NAMALWA (cell line): Measurements from ENCODE around the gene DOK4.
A peak's percentile ranks its signal among the peaks of the same experiment; 100 is the strongest.
"Not testable (repeated sequence)": the region's sequence is repeated elsewhere in the genome, so short reads cannot be mapped to it uniquely, and the experiment has no call there.

ENCODE experiments used
- DNase-seq: peaks from one replicate; pipeline ENCODE4 v3.0.0-alpha.2; 2015; ENCODE audit warnings: low spot score

DOK4 gene

DNA sequence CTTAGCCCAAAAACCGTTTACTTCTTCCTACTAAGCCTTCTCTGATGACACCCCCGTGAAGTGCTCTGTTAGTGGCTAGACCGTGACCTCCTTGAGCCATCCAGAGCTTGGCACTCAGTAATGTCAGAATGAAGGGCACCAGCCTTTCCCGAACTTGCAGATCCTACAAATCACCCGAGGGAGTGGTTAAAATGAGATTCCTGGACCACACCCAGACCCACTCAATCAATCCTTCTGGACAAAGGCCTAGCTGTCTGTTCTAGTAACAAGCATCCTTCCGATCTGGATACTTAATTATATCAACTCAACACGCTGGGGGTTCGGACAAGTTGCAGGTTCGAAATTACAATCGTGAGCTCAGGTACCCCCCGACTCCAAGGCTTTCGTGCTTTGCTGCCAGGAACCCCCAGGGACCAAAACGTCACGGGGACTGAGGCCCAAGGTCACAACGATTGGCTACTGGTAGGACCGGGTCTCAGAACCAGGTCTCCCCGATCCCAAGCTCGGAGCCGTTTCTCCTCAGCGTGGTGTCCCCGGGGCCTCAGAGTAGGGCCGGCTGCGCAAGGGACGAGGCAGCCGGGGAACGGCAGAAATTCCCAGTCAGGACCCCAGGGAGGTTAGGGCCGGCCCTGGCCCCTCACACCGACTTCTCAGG lies 39.6 kb downstream of the DOK4 start:
- DNase-seq, result peak; percentile 76

DNA sequence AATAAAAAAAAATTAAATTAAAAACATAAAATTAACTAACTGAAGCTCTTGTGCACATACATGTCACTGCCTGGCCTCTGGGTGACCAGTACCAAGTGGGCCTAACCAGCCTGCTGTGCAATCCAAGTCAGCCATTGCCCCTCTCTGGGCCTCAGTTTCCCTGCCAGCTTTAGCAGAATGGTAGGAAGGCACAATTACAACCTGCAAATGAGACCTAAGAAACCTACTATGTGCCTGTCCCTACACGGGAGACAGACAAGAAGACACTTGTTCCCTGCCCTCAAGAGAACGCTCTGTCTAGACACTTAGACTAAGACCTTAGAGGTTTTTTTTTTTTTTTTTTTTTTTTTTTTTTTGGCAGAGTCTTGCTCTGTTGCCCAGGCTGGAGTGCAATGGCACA lies 40.8 kb downstream of the DOK4 start:
- DNase-seq, result no peak

DNA sequence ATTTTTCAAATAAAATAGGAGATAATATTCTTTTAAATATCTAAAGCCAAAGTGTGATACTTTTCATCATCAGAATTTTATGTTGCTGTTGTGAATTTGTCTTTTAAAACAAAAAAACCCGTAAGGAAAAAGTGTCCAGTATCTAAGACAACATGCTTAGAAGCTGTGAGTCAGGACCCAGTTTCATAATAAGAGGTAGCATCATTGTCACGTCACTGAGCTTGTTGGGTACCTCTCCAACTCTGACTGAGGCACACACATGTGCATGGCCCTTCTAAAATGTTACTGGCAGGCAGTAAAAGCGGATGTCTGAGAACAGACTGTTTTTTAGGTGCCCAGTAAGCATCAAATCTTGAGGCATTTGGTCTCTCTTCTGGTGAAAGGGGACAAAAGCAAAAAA lies 41.6 kb downstream of the DOK4 start:
- no peak for DNase-seq

DNA sequence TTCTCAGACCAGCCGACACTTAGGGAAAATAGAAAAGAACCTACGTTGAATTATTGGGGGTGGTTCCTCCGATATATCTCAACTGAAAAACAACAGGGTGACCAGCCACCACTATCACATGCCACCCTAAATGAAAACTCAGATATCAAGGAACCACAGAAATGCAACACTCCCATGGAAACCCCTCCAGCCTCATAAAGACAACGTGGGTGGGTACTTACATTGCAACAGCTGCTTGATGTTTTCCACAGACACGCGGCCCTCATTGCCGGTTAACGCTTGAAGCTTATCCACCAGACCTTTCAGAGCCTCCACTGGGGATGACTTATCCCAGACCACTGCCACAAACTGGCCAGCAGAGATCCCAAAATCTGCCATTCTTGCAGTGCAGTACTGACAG lies 45.7 kb downstream of the DOK4 start:
- not testable (repeated sequence) for DNase-seq

DNA sequence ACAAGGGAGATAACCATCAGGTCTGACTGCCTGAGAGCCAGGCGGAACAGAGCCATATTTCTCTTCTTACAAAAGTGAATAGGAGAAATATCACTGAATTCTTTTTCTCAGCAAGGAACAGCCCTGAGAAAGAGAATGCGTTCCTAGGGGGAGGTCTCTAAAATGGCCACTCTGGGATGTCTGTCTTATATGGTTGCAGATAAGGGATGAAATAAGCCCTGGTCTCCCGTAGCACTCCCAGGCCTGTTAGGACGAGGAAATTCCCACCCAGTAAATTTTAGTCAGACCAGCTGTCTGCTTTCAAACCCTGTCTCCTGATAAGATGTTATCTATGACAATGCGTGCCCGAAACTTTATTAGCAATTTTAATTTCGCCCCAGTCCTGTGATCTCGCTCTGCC lies 46.3 kb downstream of the DOK4 start:
- DNase-seq, result not testable (repeated sequence)

DNA sequence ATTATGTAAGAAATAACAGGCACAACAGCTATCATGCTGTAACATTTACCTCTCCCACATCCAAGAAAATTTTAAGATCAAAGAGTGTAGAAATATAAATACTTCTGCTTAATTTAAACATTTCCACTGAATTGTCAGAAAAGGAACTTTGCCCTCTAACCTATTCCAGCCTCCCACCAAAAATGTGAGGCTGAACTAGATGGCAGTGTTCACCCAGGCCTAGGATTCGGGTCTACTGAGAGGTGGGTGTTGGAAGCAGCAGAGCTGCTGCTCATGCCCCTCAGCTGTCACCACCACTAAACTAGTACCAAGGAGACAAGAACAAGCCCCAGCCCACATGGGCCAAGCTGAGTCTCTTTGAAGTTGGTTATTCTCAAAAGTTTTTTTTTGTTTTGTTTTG lies 50.5 kb downstream of the DOK4 start:
- DNase-seq, result no peak

DNA sequence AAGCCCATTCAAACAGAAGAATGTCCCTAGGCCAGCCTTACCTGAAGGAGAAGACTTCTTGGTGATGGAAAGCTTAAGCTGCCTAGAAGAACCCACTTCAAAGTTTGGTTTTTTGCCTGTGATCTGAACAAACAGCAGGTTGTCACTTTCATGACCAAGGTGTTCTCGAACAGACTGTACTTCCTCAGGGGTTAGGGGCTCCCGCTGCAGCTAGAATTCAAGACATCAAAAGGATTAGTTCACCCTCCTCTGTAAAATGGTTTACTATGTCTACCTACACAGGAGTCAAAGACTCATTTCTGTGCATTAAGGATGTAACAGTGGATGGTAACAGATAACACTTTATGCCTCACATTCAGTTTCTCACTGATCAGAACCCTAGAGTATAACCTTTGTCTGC lies 52.3 kb downstream of the DOK4 start:
- DNase-seq, result no peak

DNA sequence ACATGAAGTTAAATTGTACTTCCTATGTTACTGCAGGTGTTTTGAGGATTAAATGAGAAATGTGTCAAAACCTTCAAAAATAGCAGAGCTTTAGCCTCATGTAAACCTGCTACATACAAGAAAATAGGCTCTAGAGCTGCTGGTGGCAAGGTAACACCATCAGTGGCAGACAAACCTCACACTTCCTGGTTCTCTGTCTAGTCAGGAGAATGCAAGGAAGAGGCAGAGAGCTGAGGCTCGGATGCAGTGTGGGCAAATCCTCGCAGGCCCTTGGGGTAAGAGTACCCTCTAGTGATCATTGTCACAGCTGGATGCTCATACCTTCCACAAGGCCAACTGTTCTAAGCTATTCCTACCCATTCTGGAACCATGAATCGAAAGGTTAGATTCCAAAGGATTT lies 53.3 kb downstream of the DOK4 start:
- no peak for DNase-seq

DNA sequence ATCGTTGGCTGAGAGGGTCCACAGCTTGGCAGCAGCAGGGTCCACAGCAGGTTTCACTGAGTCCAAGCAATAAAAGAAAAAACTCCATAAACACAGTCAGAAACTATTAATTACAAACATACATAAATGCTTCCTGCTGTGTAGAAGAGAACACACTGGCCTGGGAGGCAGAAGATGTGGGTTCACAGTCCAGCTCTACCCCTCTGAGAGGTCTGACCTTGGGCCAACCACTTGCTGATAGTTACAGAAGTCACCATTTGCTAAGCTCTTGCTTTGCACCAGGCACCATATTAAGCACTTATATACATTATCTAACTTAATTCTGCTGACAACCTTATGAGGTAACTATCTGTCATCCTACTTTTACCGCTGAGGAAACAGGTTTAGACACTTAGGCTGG lies 53.8 kb downstream of the DOK4 start:
- DNase-seq, result no peak

DNA sequence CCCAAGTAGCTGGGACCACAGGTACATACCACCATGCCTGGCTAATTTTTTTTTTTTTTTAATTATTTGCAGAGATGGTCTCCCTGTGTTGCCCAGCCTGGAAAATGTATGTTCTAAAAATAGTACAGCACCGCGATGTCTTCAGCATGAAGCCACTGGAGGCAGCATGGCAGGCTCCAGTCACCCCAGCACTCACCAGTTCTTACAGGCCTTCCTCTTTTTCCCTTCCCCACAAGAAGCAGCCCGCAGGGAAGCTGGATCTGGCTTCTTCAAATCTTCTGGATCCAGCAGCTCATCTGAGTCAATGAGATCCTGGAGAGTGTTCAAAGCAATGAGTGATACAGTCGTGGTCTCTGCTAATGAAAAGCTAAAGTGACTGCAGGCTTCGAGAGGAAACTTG lies 55.3 kb downstream of the DOK4 start:
- DNase-seq, result no peak

DNA sequence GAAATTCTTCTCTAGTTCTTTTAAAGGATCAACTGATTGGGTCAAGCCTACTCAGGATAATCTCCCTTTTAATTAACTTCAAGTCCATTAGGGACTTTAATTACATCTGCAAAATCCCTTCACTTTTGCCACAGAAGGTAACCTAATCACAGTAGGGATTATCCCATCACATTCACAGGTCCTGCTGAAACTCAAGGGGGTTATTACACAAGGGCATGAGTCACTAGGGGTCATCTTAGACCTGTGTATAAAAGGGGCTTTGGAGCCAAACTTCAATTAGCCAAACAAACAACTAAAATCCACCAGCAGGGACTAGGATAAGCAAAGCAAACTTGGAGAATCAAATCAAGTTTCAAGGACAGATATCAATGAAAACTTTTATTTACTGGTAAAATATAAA lies 58.5 kb downstream of the DOK4 start:
- DNase-seq, result no peak

DNA sequence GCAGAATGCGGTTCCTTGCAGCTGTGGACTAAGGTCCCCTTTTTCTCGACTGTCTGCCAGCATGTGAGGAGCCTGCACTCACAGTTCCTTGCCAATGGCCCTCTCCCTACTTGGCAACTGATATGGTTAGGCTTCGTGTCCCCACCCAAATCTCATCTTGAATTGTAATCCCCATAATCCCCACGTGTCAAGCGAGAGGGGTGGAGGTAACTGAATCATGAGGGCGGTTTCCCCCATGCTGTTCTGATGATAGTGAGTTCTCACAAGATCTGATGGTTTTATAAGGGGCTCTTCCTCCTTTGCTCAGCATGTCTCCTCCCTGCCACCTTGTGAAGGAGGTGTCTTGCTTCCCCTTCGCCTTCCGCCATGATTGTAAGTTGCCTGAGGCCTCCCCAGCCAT lies 59.0 kb downstream of the DOK4 start:
- no peak for DNase-seq

DNA sequence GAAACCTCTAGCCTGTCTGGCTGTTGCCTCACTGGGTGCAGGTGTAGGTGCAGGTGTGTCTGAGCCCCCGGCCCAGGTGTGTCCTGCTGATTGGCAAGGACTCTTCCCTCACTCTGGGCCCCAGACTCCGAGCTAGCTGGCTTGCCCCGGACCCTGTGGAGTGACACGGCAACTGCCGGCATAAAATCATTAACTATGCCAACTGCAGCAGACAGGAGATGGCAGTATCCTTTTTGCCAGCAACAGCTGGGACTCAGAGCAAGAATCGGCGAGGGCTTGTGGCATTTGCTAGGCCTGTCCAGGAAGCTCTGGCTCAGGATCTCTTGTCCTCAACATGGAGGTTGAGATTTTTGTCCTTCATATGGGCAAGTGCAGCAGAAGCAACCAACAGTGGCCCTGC lies 59.9 kb downstream of the DOK4 start:
- DNase-seq, result no peak

DNA sequence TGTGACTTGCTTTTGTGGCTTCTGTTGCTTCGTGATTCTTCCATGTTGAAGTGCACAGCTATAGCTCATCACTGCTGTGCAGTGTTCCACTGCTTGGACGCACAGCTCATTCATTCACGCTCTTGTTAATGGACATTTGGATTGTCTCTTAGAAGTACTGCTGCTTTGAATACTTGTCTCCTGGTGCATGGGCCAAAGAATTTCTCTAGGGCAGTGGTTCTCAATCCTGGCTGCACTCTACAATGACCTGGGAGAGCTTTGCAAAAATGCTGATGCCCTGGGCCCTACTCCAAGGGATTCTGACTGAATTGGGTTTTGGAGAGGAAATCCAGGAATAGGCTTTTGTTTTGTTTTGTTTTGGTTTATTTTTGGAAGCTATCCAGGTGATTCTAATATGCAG lies 61.7 kb downstream of the DOK4 start:
- DNase-seq, result no peak

DNA sequence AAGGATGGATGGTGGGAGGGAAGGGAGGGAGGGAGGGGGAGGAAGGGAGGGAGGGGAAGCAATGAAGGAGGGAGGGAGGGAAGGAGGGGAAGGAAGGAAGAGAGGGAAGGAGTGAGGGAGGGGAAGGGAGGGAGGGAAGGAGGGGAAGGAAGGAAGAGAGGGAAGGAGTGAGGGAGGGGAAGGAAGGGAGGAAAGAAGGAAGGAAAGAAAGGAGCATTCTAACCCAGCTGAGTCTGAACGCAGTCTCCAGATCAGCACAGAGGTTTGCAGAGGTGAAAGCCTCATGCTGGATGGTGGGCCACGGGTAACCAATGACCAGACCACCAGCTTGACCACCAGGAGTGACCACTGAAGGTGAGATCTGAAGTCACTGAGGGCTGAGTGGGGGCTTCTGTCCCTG lies 63.1 kb downstream of the DOK4 start:
- no peak for DNase-seq

DNA sequence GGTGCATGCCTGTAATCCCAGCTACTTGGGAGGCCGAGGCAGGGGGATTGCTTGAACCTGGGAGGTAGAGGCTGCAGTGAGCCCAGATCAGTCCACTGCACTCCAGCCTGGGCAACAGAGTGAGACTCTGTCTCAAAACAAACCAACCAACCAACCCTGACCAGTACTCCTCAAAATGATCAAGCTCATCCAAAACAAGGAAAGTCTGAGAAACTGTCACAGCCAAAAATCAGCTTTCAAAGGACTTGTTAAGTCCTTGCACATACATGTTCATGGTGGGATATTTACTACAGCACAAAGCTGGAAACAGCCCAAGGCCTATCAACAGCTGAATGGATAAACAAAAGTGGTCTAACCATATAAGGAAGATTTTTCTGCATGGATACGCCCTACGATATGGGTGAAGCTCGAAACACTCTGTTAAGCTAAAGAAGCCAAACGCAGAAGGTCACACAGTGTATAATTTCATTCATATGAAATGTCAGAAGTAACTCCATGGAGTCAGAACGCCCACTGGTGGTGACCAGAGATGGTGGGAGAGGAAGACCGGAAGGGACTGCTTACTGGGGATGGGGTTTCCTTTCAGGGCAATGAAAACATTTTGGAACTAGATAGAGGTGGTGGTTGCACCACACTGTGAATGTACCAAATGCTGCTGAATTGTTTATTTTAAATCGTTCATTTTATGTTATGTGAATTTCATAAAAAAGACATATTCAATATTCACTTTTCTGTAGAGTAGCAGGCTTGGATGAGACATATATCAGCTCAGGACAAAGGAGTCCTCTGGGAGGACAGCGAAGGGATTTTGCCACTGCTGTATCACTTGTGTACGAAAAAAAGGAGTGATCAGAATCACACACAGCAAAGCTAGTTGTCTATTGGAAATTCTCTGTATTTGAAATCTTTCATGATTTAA lies 64.0 kb downstream of the DOK4 start:
- peak; percentile 53 for DNase-seq
